HL-60/S4 treated with retinoic acid at 250 ng/mL for 4 days and 3 days (cell line): ENCODE data around the gene TRIM58.

Experiments used
- in situ Hi-C: fragments of 300-500 bp; cut with MboI; formaldehyde crosslinking; loops from 2 replicates; pipeline ENCODE4 v1.7.0; 2022; ENCODE audit warnings: low sequenced_read_pairs

TRIM58 gene

GRCh38 chr1:247857069-247857984 lies at the start of gene TRIM58:
Gene TRIM58 (plus strand): TSS chr1:247857187. CDS start chr1:247857247, 60 bp downstream.
- in situ Hi-C loops = no loop called here

GRCh38 chr1:247812637-247813036 lies 44.4 kb upstream of the TRIM58 start:
- in situ Hi-C loops = no loop called here

- in situ Hi-C loops = no loop called here
These were observed 34.9 kb upstream of the TRIM58 start for GRCh38 chr1:247822060-247822459.

- in situ Hi-C loops = no loop called here
These were observed 33.0 kb upstream of the TRIM58 start, which contains the start of gene OR14A16 for GRCh38 chr1:247824023-247824422. Gene OR14A16 (minus strand): TSS chr1:247824119. CDS start chr1:247815729, 8,390 bp downstream.

GRCh38 chr1:247825362-247825761 lies 31.6 kb upstream of the TRIM58 start:
- in situ Hi-C loops = no loop called here

GRCh38 chr1:247829656-247830055 lies 27.3 kb upstream of the TRIM58 start:
- in situ Hi-C loops = no loop called here

GRCh38 chr1:247833601-247834000 lies 23.4 kb upstream of the TRIM58 start:
- in situ Hi-C loops = no loop called here

GRCh38 chr1:247840818-247841217 lies 16.2 kb upstream of the TRIM58 start:
- in situ Hi-C loops = no loop called here

GRCh38 chr1:247841796-247842195 lies 15.2 kb upstream of the TRIM58 start, which contains the start of gene OR11L1:
Gene OR11L1 (minus strand): TSS chr1:247841896. CDS start chr1:247841896, 0 bp downstream.
- in situ Hi-C loops = no loop called here

GRCh38 chr1:247843411-247843810 lies 13.6 kb upstream of the TRIM58 start:
- in situ Hi-C loops = no loop called here

GRCh38 chr1:247845011-247845692 lies 11.8 kb upstream of the TRIM58 start:
- in situ Hi-C loops = no loop called here

GRCh38 chr1:247845693-247846017 lies 11.3 kb upstream of the TRIM58 start:
- in situ Hi-C loops = no loop called here

GRCh38 chr1:247848346-247848745 lies 8.6 kb upstream of the TRIM58 start:
- in situ Hi-C loops = no loop called here

- in situ Hi-C loops = no loop called here
These were observed 7.4 kb upstream of the TRIM58 start for GRCh38 chr1:247849616-247850015.

GRCh38 chr1:247854899-247855545 lies 2.0 kb upstream of the TRIM58 start:
- in situ Hi-C loops = no loop called here

GRCh38 chr1:247855911-247856310 lies 1.1 kb upstream of the TRIM58 start:
- in situ Hi-C loops = no loop called here

GRCh38 chr1:247857985-247858619 lies 1.1 kb downstream of the TRIM58 start:
- in situ Hi-C loops = no loop called here

GRCh38 chr1:247862756-247863155 lies 5.8 kb downstream of the TRIM58 start:
- in situ Hi-C loops = no loop called here

- in situ Hi-C loops = no loop called here
These were observed 7.7 kb downstream of the TRIM58 start for GRCh38 chr1:247864644-247865043.

GRCh38 chr1:247865416-247865815 lies 8.4 kb downstream of the TRIM58 start:
- in situ Hi-C loops = no loop called here

GRCh38 chr1:247883346-247883745 lies 26.4 kb downstream of the TRIM58 start:
- in situ Hi-C loops = no loop called here
